Amniotic stem cell (primary cell): ENCODE measurements around the gene S100A7A.
"Not testable (repeated sequence)": the region's sequence is repeated elsewhere in the genome, so short reads cannot be mapped to it uniquely, and the experiment has no call there.

Experiments
- DNase-seq: peaks from one replicate; lab custom pipeline; 2025; lab: John Stamatoyannopoulos, UW

Gene S100A7A

GRCh38 chr1:153460551-153460950 lies 44.2 kb downstream of the S100A7A start, which contains the start of gene S100A7:
S100A7 (minus strand) TSS chr1:153460651; CDS start chr1:153459013, 1,638 bp downstream.
- DNase-seq: no peak

DNA sequence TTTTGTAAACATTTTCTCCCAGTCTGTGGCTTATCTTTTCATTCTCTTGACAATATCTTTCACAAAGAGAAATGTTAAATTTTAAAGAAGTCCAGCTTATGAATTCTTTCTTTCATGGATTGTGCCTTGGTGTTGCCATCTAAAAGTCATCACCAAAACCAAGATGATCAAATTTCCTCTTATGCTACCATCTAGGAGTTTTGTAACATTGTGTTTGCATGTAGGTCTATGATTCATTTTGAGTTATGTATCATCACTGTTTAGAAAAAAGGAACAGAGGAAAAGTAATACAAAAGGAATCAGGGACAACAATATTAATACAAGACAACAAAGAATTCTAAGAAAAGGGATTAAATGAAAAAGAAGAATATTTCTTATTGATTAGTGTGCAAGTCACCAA lies 46.4 kb downstream of the S100A7A start:
- not testable (repeated sequence) for DNase-seq

- no peak for DNase-seq
These were observed 49.7 kb downstream of the S100A7A start for GRCh38 chr1:153465811-153466636.

- DNase-seq: no peak
These were observed 50.6 kb downstream of the S100A7A start for GRCh38 chr1:153466908-153467307.

GRCh38 chr1:153470707-153471106 lies 54.4 kb downstream of the S100A7A start:
- no peak for DNase-seq
